Left renal cortex interstitium (tissue), 4 donors: Measurements from ENCODE around the gene SLC6A11. TPM values are rescaled to one million over a fixed set of nuclear protein-coding genes. Genes with fewer than 3 reads are reported as not detected.

Source experiments
- DNase-seq, 4 donors: peaks; one replicate each; pipeline ENCODE4 v3.0.0-alpha.2; 2013; ENCODE audit warnings: low read depth in 4 of 4, low spot score in 2 of 4, missing footprints in 1 of 4
- polyA plus RNA-seq, 4 donors: library from polyadenylated mRNA; unstranded; fragments of 120-200 nt; gene quantifications; one replicate each; pipeline ENCODE4 v1.2.1, GENCODE V29; 2013; ENCODE audit not compliant: insufficient read length in 4 of 4

SLC6A11 gene
- polyA plus RNA-seq, 4 donors: 0.05 to 0.81 (median 0.07) TPM

- DNase-seq: no peak
Observed at GRCh38 chr3:10883478-10884234, 67.6 kb downstream of the SLC6A11 start.

- no peak for DNase-seq
Observed at GRCh38 chr3:10887015-10887414, 71.0 kb downstream of the SLC6A11 start.

GRCh38 chr3:10888518-10889090 is 72.6 kb downstream of the SLC6A11 start:
- no peak for DNase-seq

GRCh38 chr3:10889206-10889960 is 73.4 kb downstream of the SLC6A11 start:
- no peak for DNase-seq

GRCh38 chr3:10890665-10891064 is 74.6 kb downstream of the SLC6A11 start:
- no peak for DNase-seq

GRCh38 chr3:10892622-10893021 is 76.6 kb downstream of the SLC6A11 start:
- DNase-seq: no peak

GRCh38 chr3:10901296-10901945 is 85.4 kb downstream of the SLC6A11 start:
- no peak for DNase-seq

- DNase-seq: no peak
Observed at GRCh38 chr3:10907262-10907661, 91.2 kb downstream of the SLC6A11 start.

- no peak for DNase-seq
Observed at GRCh38 chr3:10910367-10910766, 94.3 kb downstream of the SLC6A11 start.

GRCh38 chr3:10911350-10912002 is 95.4 kb downstream of the SLC6A11 start:
- no peak for DNase-seq

GRCh38 chr3:10912786-10913185 is 96.8 kb downstream of the SLC6A11 start:
- DNase-seq: no peak

- DNase-seq: no peak
Observed at GRCh38 chr3:10915376-10915775, 99.3 kb downstream of the SLC6A11 start.

- no peak for DNase-seq
Observed at GRCh38 chr3:10917176-10917575, 101.1 kb downstream of the SLC6A11 start.

- DNase-seq: no peak
Observed at GRCh38 chr3:10918011-10918410, 102.0 kb downstream of the SLC6A11 start.

GRCh38 chr3:10919636-10920035 is 103.6 kb downstream of the SLC6A11 start:
- DNase-seq: no peak

- no peak for DNase-seq
Observed at GRCh38 chr3:10925436-10926255, 109.6 kb downstream of the SLC6A11 start.

- DNase-seq: no peak
Observed at GRCh38 chr3:10926256-10926810, 110.3 kb downstream of the SLC6A11 start.

- DNase-seq: no peak
Observed at GRCh38 chr3:10926811-10927521, 110.9 kb downstream of the SLC6A11 start.

- no peak for DNase-seq
Observed at GRCh38 chr3:10927551-10927950, 111.5 kb downstream of the SLC6A11 start.
